Endothelial cell of umbilical vein (primary cell): Measurements from ENCODE around the gene E2F4.

ENCODE experiments used
- CTCF ChIP-seq, 2 donors: IDR thresholded peaks; 1 replicate in 1 of 2; 2 replicates in 1 of 2; pipeline ENCODE4 v1.5.1; 2011; ENCODE audit warnings: low read length in 2 of 2, mild to moderate bottlenecking in 2 of 2, moderate library complexity in 2 of 2, control low read depth in 1 of 2, inconsistent platforms in 1 of 2, low read depth in 1 of 2; ENCODE audit not compliant: insufficient read depth in 1 of 2; ENCODE audit errors: extremely low read depth in 1 of 2
- FOS ChIP-seq: IDR thresholded peaks from 2 replicates; pipeline ENCODE4 v1.6.1; 2011; ENCODE audit warnings: mild to moderate bottlenecking, low read length, moderate library complexity, borderline replicate concordance; ENCODE audit not compliant: insufficient read depth
- MAX ChIP-seq: IDR thresholded peaks from 2 replicates; pipeline ENCODE4 v1.6.1; 2011; ENCODE audit not compliant: insufficient read depth, insufficient read length
- POLR2AphosphoS5 ChIP-seq: IDR thresholded peaks from 2 replicates; pipeline ENCODE4 v1.6.1; 2012; ENCODE audit warnings: low read depth, mild to moderate bottlenecking, control low read depth, low read length, moderate library complexity; ENCODE audit not compliant: insufficient read depth

- TF ChIP-seq CTCF (IDR thresholded peaks at IDR 0.05; ENCODE audit: extremely low read depth in 1 of 2, insufficient read depth in 1 of 2, low read depth in 1 of 2, low read length in 2 of 2) (no peak), MAX (no peak), POLR2AphosphoS5 (no peak), FOS (no peak)
Measured at GRCh38 chr16:67142342-67142741, 49.6 kb upstream of the E2F4 start.
